Activated naive CD4-positive, alpha-beta T cell (primary cell): Measurements from ENCODE around the gene ZWILCH.

ENCODE experiments used
- DNase-seq, 4 experiments: peaks; one replicate each; lab custom pipeline; 2025; lab: John Stamatoyannopoulos, UW

Gene ZWILCH

GRCh38 chr15:66545255-66545654 lies 40.1 kb downstream of the ZWILCH start:
- no peak for DNase-seq

GRCh38 chr15:66555685-66556084 lies 50.6 kb downstream of the ZWILCH start:
- DNase-seq = no peak

GRCh38 chr15:66558271-66558670 lies 53.1 kb downstream of the ZWILCH start:
- DNase-seq = no peak

- no peak for DNase-seq
Observed at GRCh38 chr15:66560856-66561525, 55.9 kb downstream of the ZWILCH start.

GRCh38 chr15:66563126-66563525 lies 58.0 kb downstream of the ZWILCH start:
- DNase-seq = no peak

- DNase-seq = no peak
Observed at GRCh38 chr15:66563566-66564110, 58.5 kb downstream of the ZWILCH start.

- no peak for DNase-seq
Observed at GRCh38 chr15:66564136-66565041, 59.3 kb downstream of the ZWILCH start.

- DNase-seq = no peak
Observed at GRCh38 chr15:66565141-66565641, 60.1 kb downstream of the ZWILCH start.

GRCh38 chr15:66565741-66566144 lies 60.6 kb downstream of the ZWILCH start, which contains the start of gene LCTL:
TSS of gene LCTL (minus strand) at chr15:66565998. CDS start at chr15:66565365, 633 bp downstream.
- DNase-seq = no peak

GRCh38 chr15:66566963-66567531 lies 61.9 kb downstream of the ZWILCH start:
- peak in 3 of 4 experiments; percentile 9 to 28 (median 28) for DNase-seq

- DNase-seq = no peak
Observed at GRCh38 chr15:66567897-66568296, 62.8 kb downstream of the ZWILCH start.

GRCh38 chr15:66569461-66570137 lies 64.5 kb downstream of the ZWILCH start:
- no peak for DNase-seq

- DNase-seq = no peak
Observed at GRCh38 chr15:66570327-66570726, 65.2 kb downstream of the ZWILCH start.

- DNase-seq = no peak
Observed at GRCh38 chr15:66570842-66571478, 65.8 kb downstream of the ZWILCH start.

GRCh38 chr15:66572146-66572545 lies 67.0 kb downstream of the ZWILCH start:
- DNase-seq = no peak

GRCh38 chr15:66573348-66573718 lies 68.2 kb downstream of the ZWILCH start:
- DNase-seq = no peak

- no peak for DNase-seq
Observed at GRCh38 chr15:66573719-66574595, 68.8 kb downstream of the ZWILCH start.

GRCh38 chr15:66574596-66574950 lies 69.4 kb downstream of the ZWILCH start:
- no peak for DNase-seq

GRCh38 chr15:66578286-66578875 lies 73.3 kb downstream of the ZWILCH start:
- DNase-seq = no peak

GRCh38 chr15:66580643-66581042 lies 75.5 kb downstream of the ZWILCH start:
- DNase-seq = no peak
